ENCODE data around the gene TMX4.
"Not testable (repeated sequence)": the region's sequence is repeated elsewhere in the genome, so short reads cannot be mapped to it uniquely, and the experiment has no call there.

TMX4 gene

DNA sequence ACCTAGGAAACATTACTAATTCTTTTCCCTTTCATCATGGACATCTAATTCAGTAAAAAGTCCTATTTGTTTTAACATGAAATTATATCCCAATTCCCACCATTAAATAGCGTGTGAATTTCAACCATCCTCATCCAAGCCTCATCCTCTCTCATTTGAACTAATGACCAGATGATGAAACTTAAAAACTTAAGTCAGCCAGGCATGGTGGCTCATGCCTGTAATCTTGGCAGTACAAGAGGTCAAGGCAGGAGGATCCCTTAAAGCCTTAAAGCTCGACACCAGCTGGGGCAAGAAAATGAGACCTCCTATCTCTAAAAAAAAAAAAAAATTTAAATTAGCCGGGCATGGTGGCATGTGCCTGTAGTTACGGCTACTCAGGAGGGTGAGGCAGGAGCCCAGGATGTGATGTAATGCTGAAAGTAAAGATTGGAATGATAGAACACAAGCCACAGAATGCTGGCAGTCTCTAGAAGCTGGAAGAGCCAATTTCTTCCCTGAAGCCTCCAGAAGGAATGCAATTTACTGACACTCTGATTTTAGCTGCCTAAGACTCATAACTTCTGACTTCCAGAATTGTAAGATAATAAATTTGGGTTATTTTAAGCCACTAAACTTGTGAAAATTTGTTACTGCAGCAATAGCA is 52.2 kb downstream of the TMX4 start:
- DNase-seq (ENCODE audit: low spot score): no peak

DNA sequence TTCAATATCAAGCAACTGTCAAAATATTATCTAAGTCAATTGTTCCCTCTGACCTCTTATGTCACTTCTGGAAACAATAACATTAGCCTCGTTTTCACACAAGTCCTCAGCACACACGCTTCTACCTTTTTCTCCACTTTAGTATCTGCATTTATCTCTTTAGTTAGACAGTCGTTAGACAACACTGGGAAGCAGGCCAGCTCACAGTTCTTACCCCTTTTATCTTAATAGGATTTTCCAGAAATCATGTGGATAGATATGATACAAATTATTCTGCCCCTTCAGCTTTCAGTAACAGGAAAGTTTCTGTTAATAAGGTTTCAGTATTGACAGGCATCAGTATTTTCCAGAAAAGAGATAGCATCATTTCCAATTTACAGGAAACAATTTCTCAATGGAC is 53.4 kb downstream of the TMX4 start:
- no peak for DNase-seq (ENCODE audit: low spot score)

DNA sequence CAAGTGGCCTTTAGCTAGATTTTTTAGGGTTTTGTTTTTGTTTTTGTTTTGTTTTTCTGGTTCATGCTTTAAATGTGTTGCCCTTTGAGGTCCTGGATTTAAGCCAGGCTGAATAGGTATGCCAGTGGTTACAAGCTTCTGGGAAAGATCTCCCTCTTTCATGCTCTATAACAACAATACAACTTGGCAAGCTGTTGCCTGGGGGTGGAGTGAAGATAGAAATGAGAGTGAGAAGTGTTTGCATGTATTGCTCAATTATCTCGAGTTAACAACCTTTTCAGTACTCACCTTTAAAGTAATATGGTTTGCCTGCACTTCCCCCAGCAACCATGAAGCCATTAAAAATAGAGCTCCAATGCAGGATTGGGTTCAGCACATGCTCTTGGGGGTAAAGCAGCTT is 60.1 kb downstream of the TMX4 start:
- DNase-seq (ENCODE audit: low spot score): no peak

DNA sequence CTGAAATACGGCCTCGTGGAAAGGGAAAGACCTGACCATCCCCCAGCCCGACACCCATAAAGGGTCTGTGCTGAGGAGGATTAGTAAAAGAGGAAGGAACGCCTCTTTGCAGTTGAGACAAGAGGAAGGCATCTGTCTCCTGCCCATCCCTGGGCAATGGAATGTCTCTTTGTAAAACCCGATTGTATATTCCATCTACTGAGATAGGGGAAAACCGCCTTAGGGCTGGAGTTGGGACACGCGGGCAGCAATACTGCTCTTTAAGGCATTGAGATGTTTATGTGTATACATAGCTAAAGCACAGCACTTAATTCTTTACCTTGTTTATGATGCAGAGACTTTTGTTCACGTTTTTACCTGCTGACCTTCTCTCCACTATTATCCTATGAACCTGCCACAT is 63.0 kb downstream of the TMX4 start:
- not testable (repeated sequence) for DNase-seq (ENCODE audit: low spot score)

DNA sequence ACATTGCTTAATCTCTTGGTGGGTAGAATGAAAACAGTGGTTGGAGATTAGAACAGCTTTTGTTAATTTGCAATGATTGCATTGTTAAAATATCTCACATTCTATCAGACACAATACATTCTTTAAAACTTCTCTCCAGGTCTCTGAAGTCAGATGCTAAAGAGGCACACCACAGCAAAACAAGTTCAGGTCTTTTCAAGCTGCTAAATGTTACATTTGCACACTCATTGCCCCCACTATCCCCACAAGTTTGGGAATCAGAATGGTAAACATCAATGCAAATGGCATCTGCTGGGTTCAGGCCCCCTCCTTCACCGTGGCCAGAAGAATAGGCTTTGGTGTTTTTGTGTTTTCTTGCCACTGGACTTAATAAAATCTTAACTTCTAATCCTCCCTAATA is 69.2 kb downstream of the TMX4 start:
- no peak for DNase-seq (ENCODE audit: low spot score)

DNA sequence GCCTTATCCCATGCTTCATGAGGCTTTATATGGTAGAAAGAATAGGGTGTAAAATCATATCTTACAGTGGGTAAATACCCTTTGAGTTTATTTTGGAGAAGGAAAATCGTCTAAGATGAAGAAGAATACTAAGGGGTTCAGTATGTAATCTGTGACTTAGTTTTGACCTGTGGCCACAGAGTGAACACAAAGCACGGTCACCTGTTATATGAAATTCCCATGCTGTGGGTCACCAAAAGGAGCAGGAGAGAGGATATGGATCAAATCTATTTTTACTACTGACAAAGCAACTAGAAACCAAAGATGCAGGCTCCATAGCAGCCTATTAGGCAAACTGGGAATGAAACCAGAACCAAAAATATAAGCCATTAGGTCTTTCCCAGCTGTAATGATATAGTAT is 75.7 kb downstream of the TMX4 start:
- no peak for DNase-seq (ENCODE audit: low spot score)

DNA sequence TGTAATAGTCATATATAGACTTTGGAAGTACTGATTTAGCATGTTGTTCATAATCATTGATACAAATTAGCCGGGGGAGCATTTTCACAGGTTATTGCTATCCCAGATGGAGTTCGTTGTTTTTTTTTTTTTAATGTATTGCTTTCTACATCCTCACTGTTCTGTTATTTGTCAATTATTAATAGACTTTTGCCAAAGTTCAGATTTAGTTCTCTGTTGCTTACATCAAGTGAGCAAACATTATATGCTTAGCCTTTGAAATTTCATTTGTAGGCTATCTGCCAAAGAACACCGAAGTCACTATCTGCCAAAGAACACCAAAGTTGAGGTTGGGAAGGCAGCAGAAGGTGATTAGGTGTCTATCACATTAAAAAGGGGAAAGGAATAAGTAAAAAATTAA is 79.2 kb downstream of the TMX4 start, which contains the start of gene HAO1:
HAO1 (minus strand) TSS at position 118 of the 400 bp plus-strand sequence; CDS start at position 82, 36 bp downstream.
- no peak for DNase-seq (ENCODE audit: low spot score)

DNA sequence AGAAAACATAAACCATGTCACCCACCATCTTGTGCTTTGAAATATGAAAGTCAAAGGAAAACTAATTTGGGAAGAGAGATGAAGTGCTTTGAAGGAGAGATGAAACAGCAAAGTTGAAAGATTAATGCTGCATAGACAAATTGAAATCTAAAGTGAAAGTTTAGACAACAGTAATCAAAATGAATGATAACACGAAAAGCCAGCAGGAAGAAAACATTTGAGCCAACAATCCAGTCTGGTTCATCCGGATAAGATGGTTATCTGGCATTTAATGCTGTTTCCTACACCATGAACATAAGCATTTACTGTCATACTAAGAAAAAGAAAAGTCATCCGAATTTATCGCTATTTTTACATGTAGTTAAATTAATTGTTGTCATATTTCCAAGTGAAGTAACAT is 79.9 kb downstream of the TMX4 start:
- no peak for DNase-seq (ENCODE audit: low spot score)

DNA sequence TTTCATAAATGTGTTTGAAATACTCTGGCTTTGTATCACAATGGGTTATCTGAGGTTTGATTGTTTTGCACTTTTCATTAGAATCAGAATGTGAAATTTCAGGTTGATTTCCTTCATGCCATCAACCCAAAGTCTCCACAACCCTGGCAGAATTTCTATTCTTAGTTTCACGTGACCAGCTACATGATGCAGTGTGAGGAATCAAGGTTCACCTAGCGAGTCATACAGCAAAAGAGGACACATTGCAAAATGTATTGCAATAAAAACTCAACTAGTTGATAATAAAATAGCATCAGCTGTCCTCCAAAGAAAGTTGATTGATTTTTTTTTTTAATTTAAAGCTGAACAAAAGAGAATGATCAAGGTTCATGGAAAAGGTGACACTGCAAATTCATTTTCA is 81.5 kb downstream of the TMX4 start:
- DNase-seq (ENCODE audit: low spot score): no peak

DNA sequence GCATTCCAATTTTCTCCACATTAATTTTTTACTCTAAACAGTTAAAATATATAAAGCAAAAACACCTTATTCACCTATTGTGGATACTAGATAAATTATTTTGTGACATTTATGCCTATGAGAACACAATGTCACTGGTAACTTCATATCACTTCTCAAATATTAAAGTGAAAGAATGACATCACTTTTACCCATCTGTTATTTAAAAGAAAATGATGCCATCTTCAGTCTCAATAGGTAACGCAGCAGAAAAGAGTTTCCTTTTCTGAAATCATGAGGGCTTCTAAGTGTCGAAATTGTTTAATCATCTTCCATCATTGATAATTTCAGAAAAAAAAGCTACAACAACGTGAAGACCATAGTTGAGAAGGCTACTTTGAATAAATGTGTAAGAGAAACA is 82.2 kb downstream of the TMX4 start:
- no peak for DNase-seq (ENCODE audit: low spot score)

DNA sequence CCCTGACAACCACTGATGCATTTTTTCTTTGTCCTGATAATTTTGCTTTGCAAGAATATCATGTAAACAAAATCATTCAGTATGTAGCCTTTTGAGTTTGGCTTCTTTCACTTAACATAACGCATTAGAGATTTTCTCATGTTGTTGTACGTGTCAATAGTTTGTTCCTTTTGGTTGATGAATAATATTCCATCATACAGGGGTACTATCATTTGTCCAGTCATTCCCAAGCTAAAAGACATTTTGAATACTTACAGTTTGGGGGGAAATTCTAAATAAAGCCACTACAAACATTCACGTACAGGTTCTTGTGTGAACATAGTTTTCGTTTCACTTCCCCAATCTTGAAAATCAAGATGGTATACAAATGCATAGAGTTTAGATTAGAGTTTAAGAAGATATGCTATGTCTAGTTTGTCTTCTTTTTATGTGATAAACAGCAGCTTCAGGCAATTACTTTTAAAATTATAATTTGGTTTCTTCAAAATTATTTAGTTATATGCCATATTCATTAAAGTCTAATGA is 84.5 kb downstream of the TMX4 start:
- DNase-seq (ENCODE audit: low spot score): no peak

DNA sequence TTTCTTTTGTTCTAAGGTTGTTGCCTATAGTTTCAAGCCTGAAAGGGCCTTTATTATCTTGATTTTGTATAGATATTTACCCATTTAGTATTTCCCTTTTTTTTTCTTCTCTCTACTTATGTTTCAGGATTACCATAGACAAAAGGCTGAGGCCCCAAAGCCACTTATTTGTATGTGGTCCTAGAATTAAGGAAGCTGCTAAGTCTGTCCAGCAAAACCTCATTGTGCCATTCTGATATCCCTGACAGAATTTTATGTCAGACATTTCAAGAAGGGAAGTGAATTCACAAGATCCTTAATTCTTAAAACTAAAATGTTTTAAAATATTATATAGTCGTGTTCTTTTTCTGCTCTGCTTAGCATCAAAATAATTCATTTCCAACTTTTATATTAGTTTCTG is 86.2 kb downstream of the TMX4 start:
- no peak for DNase-seq (ENCODE audit: low spot score)

DNA sequence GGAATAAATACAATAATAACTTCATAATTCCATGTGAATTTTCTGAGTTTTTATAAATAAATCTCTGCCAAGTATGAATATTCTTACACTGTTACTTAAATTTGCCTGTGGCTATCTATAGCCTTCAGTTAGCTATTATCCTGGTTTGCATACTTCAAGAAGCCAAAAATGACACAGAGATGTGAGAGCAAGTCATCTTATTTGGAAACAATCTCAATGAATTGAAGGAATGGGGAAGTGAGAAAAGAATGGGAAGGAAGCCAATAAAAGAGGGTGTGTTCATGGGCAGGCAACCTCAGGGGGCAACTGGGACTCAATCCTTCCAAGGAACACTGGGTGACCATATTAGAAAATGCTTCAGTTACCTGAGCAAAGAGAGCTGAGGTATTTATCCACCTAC is 89.2 kb downstream of the TMX4 start:
- DNase-seq (ENCODE audit: low spot score): no peak
